HG02973 (cell line): Measurements from ENCODE around the gene TMEM187.

ENCODE experiments used
- ATAC-seq: cut with Tn5 transposase; IDR thresholded peaks from one replicate; pipeline ENCODE4 v1.9.1; 2021; ENCODE audit warnings: moderate library complexity; ENCODE audit not compliant: unreplicated experiment

Gene TMEM187

DNA sequence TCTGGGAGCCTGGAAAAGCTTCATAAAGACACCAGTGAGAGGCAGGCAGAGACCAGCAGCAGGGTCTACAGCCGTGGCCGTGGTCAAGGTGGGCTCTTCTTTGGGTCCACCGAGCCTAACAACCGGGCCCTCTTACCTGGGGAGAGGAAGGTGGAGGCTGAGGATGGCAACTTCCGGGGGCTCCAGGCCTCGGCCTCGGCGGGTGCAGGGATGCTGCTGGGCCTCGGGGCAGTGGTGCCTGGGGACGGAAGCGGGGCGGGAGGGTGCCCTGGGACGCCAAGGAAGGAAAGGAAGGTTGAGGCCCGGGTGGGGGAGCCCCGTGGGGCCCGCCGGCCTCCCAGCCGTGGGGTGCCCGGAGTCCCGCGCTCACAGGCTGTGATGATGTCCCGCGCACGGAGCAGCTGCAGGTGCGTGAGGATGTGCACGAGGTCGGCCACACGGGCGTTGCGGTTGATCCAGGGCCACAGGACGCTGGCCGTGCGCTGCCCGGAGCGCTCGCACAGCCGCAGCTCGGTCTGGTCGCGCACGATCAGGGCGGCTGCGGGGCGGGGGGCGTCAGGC is 46.6 kb downstream of the TMEM187 start:
- no peak for ATAC-seq

DNA sequence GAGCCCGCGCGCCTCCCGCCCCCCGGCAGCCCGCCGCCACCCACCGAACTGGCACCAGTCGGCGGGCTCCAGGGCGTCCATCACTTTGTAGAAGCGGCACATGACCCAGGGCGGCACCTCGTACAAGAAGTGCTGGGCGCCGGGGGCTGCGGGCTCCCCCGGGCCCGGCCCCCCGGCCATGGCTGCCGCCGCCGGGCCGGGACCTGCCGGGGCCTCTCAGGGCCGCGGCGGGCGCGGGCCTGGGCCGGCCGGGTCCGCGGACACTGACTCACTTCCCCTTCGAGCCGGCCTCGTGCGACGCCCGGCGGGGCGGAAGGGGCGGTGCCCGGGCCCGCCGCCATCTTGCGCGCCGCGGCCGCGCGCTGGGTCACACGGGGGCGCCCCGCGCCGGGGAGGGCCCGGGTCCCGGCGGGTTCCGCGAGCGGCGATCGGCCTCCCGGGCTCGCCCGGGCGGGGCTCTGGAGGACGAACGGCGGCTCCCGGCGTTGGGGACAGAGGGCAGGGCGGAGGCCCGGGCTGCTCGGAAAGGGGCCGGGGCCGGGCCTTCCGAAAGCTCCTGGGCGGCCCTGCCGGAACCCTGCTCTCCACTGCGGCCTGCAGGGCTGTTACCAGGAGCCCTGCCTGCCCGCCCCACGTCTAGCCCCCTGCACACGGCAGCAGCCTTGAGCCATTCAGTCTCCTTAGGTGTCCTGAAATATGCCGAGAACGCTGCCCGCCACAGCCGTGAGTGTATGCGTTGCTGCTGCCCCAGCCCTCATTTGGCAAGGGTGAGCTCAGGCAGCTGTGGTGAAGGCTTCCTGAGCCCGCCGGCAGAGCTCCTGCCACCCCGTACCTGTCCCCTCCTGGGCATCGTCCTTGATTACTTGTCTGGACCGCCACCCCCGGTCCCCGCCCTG is 47.3 kb downstream of the TMEM187 start, which contains the start of gene IRAK1:
Gene IRAK1 (minus strand): TSS at position 270 of the 896 bp plus-strand sequence. CDS start 90 bp downstream, at position 180.
- ATAC-seq = no peak

GRCh38 chrX:154020536-154021115 is 48.1 kb downstream of the TMEM187 start:
- no peak for ATAC-seq

GRCh38 chrX:154021131-154021611 is 48.6 kb downstream of the TMEM187 start:
- no peak for ATAC-seq

- no peak for ATAC-seq
Observed at GRCh38 chrX:154022108-154022507, 49.6 kb downstream of the TMEM187 start.

DNA sequence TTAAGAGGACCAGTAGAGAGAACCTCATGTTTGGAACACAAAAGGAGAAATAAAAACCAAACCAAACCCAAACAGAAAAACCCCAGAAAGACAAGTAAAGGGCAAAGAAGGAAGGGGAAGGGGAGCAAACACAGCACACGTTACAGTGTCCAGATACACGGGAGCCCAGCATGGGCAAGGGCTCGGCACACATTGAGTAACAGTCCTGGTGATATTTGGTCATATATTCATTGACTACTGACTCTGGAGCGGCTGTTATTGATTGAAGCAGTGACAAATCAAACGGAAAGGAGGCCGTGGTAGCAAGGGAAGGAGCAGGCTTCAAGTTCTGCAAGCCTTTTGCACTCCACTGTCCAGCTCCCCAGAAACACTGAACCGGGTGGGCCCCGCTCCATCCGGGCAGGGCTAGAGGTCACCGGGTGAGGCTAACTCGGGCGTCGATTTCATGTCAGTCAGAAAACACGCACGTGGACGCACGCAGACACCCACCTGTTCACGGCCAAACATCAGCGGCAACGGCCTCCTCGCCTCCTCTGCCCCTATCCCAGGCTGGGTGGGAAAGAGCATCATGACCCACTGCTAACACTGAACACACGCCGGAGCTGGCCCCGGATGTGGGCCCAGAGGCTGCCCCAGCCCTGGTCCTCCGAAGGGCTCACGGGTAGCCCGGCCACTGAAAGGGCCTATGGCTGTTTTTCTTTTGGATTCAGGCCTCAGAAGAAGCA is 50.9 kb downstream of the TMEM187 start:
- ATAC-seq = no peak

DNA sequence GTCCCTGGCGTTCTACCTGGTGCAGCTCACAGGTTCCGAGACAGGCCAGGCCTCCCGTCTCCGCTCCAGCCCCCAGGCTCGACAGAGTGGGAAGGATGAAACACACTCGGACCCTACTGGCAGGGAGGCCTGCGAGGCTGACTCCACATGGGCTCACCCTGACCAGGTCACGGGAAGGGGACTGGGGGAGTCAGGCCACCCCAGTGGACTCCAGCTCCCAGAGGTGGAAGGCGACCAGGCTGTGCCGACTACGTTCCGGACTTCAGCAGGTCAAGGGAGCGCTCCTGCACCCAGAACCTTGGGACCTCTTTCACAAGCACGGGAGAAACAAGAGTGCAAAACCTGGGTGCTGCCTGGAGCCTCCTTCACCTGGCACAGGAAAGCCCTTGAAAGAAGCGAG is 51.7 kb downstream of the TMEM187 start:
- ATAC-seq = no peak

DNA sequence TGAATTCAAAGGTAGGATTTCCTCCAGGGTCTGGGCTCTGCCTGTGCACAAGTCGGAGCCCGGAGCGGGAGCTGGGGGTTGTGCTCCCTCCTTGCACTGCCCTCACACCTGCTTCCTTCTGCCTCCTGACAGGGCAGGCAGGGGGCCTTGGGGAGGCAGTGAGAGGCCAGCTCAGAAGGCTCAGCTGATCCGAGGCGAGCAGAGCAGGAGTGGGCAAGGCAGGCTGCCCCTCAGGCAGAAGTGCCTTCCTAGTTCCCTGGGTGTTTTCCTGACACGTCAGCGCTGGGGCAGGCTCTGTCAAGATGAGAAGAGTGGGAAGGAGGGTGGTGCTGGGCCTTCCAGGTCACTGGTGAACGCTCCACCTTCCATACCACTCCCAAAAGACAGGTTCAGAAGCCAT is 52.7 kb downstream of the TMEM187 start:
- no peak for ATAC-seq

DNA sequence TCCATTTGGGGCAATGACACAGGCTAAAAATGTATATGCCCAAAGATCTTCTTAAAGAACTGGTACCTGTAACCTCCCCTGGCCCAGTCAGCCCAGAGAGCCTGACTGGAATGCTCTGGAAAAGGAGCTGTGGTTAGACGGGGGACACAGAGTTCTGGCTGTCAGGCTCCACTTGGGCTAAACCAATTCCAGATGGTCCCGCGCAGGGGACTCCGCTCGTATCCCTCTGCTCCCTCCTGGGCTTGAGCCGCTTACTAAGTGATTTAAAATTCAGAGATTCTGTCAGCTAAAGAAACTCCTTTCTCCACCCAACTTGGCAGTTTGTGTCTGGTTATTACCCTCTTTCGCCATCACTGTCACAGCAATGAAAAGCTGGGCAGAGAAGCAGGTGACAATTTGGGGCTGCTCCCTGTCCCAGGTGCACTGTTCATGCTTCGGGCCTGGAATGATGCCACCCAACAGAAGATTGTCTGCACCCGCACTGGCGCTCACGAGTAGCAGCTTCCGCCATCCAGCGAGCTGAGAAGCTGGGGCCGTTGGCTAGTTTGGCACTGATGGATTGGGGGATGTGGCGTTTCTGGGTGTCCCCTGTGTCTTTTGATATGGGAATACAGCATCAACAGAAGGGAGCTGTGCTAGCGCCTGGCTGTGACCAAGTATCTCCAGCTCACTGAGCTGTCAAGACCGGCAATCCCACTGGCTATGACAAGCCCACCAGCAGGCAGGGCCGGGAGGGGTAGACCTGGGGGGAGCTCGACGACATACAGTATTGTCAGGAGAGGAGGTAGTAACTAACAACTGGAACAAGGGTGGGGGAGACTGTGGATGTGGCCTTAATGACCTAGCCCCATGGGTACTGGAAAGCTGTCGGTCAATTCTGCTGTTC is 53.8 kb downstream of the TMEM187 start:
- no peak for ATAC-seq

- ATAC-seq = no peak
Observed at GRCh38 chrX:154027022-154027402, 54.5 kb downstream of the TMEM187 start.

DNA sequence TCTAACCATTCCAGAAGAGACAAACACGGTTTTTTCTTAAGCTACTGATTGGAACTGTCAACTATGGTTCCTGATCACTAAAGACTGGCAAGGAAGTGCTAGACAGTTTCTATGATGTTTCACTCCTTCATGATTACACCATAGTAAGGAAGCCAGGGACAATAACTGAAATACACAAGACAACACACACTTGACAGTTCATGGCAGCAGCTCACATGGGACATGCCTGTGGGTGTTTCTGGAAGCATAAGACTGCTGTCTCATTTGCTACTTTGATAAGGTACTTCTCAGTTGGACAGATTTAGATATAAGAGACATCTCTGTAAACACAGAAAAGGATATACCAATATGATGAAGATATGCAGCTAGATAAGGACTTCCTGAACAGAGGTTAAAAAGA is 55.4 kb downstream of the TMEM187 start:
- ATAC-seq = no peak

- ATAC-seq = no peak
Observed at GRCh38 chrX:154028502-154029184, 56.1 kb downstream of the TMEM187 start.

DNA sequence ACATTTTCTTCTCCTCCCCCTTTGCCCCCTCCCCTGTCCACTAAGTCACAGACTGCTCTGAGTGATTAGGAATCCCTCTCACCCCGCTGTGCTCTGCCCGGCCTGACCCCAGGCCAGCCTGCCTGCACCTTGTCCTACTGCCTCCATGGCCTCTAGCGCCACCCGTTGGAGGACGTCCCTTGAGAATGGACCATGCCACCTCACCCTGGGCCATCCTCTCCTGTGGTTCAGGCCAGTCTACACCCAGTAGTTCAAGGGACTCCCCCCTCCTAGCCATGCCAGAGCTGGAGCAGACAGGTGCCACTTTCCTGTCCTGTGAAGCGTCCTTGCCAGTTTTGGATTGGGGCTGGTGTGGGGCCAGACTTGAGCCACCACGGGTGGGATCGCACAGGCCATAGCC is 56.9 kb downstream of the TMEM187 start:
- no peak for ATAC-seq

- ATAC-seq = no peak
Observed at GRCh38 chrX:154030266-154030665, 57.7 kb downstream of the TMEM187 start.

GRCh38 chrX:154030715-154031305 is 58.3 kb downstream of the TMEM187 start:
- ATAC-seq = no peak

DNA sequence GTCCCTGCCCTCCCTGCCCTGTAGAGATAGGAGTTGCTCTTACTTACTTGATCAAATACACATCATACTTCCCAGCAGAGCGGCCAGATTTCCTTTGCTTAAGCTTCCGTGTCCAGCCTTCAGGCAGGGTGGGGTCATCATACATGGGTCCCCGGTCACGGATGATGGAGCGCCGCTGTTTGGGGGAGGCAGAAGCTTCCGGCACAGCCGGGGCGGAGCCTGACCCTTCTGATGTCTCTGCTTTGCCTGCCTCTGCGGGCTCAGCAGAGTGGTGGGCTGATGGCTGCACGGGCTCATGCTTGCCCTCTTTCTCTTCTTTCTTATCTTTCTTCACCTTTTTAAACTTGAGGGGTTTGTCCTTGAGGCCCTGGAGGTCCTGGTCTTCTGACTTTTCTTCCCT is 59.6 kb downstream of the TMEM187 start:
- ATAC-seq = no peak

DNA sequence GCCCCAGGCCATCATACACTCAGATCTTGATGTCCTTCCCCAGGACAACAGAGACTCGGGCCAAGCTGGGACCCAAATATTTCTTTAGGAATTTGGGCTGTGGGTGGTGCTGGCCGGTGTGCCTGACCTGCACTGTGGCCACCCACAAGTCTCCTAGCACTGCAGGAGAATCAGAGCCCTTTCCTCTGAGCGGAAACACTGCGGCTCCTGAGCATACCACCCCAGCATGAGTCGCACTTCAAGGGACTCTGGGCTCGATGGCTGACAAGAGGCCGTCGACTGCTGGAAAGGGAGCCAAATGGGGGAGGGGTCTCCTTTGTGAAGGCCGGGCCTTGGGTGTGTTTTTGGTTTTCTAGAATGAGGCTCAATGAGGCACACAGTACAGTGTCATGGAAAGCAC is 60.1 kb downstream of the TMEM187 start:
- no peak for ATAC-seq
